ENCODE results near the gene GRID2.

The GRID2 gene

GRCh38 chr4:92678292-92678691 lies 374.5 kb downstream of the GRID2 start:
- Histone ChIP-seq H3K4me1 (ENCODE audit: control insufficient read depth, insufficient read depth, low read length) (peaks cover 3% of the 10 kb centered on the region; the same call in 1 of the 2 replicates), H3K27ac (ENCODE audit: low read depth, low read length) (no peak overlapping the region), H3K27me3 (ENCODE audit: control insufficient read depth, insufficient read depth, low read length) (no peaks in the 10 kb centered on the region), H3K9me3 (ENCODE audit: control insufficient read depth, insufficient read depth, low read length) (no peaks in the 10 kb centered on the region), H3K9ac (ENCODE audit: low read depth, low read length) (no peak overlapping the region), H3K4me3 (ENCODE audit: low read depth, low read length) (no peak overlapping the region), H3K36me3 (ENCODE audit: control insufficient read depth, insufficient read depth, low read length) (0 out of 2 replicates have a peak, but pooled peaks cover 9% of the 10 kb centered on the region)

DNA sequence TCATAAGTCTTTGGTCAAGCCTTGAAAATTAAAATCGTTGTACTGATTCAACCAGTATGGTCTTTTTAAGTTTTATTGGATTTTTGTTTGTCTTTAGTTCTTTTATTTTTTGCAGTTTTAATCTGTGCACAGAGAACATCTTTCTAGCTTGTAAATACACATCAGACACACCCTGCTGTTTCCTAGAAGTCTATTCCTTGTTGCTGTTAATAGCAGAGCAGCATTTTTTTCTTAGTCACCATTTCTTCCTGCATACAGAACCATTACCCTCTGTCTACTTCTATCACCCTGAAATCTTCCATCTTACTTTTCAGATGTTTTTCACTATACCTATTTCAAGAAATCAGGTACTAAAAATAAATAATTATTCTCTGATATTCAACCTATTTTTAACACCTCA lies 375.4 kb downstream of the GRID2 start:
- Histone ChIP-seq H3K4me3 (ENCODE audit: low read depth, low read length) (no peak overlapping the region), H3K4me1 (ENCODE audit: control insufficient read depth, insufficient read depth, low read length) (peaks cover 3% of the 10 kb centered on the region; the same call in 1 of the 2 replicates), H3K27me3 (ENCODE audit: control insufficient read depth, insufficient read depth, low read length) (no peaks in the 10 kb centered on the region), H3K36me3 (ENCODE audit: control insufficient read depth, insufficient read depth, low read length) (0 out of 2 replicates have a peak, but pooled peaks cover 7% of the 10 kb centered on the region), H3K27ac (ENCODE audit: low read depth, low read length) (no peak overlapping the region), H3K9me3 (ENCODE audit: control insufficient read depth, insufficient read depth, low read length) (no peaks in the 10 kb centered on the region), H3K9ac (ENCODE audit: low read depth, low read length) (no peak overlapping the region)

DNA sequence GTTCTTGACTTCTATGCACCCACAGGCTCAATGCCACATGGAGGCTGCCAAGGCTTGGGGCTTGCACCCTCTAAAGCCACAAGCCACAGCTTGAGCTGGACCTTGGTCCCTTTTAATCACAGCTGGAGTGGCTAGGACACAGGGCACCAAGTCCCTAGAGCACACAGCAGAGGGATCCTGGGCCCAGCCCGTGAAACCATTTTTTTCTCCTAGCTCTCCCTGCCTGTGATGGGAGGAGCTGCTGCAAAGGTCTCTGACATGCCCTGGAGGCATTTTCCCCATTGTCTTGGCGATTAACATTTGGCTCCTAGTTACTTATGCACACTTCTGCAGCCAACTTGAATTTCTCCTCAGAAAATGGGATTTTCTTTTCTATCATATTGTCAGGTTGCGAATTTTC lies 410.9 kb downstream of the GRID2 start:
- Histone ChIP-seq H3K4me1 (ENCODE audit: control insufficient read depth, insufficient read depth, low read length) (no peaks in the 10 kb centered on the region), H3K9ac (ENCODE audit: low read depth, low read length) (no peak overlapping the region), H3K9me3 (ENCODE audit: control insufficient read depth, insufficient read depth, low read length) (no peaks in the 10 kb centered on the region)

DNA sequence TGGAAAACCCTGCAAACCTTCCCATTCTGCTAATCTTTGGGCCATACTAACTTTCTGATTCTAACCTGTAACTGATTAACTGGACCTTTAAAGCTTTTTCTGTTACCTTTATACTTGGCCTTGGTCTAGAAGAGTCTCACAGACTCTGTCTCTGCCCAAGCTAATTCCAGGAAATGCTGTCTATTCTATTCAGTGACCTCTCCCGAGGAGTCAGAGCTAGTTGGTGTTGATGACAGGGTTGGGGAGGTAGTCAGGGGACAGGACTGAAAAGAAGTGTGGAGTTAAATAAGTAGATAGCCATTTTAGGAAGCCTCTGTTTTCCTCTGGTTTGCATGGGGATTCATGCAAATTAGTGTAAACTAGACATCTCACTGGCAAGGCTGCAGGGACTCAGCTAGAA lies 429.5 kb downstream of the GRID2 start:
- Histone ChIP-seq H3K27me3 (ENCODE audit: control insufficient read depth, insufficient read depth, low read length) (no peaks in the 10 kb centered on the region), H3K4me3 (ENCODE audit: low read depth, low read length) (no peak overlapping the region), H3K9ac (ENCODE audit: low read depth, low read length) (no peak overlapping the region), H3K27ac (ENCODE audit: low read depth, low read length) (no peak overlapping the region), H3K4me1 (ENCODE audit: control insufficient read depth, insufficient read depth, low read length) (no peaks in the 10 kb centered on the region; the same call in 1 of the 2 replicates), H3K9me3 (ENCODE audit: control insufficient read depth, insufficient read depth, low read length) (no peaks in the 10 kb centered on the region), H3K36me3 (ENCODE audit: control insufficient read depth, insufficient read depth, low read length) (peaks cover 4% of the 10 kb centered on the region; the same call in 1 of the 2 replicates)

More for the DNA sequence above, 410.9 kb downstream of the GRID2 start:
- no peak overlapping the region for H3K4me3 ChIP-seq (ENCODE audit: low read depth, low read length)
- H3K27ac ChIP-seq (ENCODE audit: low read depth, low read length) = no peak overlapping the region
- no peaks in the 10 kb centered on the region for H3K36me3 ChIP-seq (ENCODE audit: control insufficient read depth, insufficient read depth, low read length)
- H3K27me3 ChIP-seq (ENCODE audit: control insufficient read depth, insufficient read depth, low read length) = no peaks in the 10 kb centered on the region

DNA sequence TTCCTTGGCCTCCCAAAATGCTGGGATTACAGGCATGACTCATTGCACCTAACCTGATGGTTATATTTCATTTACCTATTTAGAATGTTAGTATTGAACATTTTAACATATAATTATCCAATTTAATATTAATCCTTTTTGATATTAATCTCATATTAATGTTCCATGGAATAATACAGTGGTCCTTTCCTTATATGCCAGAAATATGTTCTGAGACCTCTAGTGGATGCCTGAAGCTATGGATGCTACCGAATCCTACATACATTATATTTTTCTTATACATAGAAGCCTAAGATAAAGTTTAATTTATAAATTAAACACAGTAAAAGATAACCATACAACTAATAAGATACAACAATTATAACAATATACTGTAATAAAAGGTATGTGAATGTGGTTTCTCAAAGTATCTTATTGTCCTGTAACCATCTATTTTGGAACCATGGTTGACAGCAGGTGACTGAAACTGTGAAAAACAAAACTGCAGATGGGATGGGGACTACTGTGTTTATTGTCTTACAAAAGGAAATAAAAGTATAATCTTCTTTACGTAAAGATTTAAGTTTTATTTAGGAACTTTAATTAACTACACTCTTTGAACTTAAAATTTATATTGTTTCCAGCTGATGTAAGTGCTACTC lies 431.4 kb downstream of the GRID2 start:
- Histone ChIP-seq H3K9ac (ENCODE audit: low read depth, low read length) (no peak overlapping the region), H3K36me3 (ENCODE audit: control insufficient read depth, insufficient read depth, low read length) (peaks cover 9% of the 10 kb centered on the region), H3K27me3 (ENCODE audit: control insufficient read depth, insufficient read depth, low read length) (no peaks in the 10 kb centered on the region), H3K4me1 (ENCODE audit: control insufficient read depth, insufficient read depth, low read length) (no peaks in the 10 kb centered on the region; the same call in 1 of the 2 replicates), H3K27ac (ENCODE audit: low read depth, low read length) (no peak overlapping the region), H3K9me3 (ENCODE audit: control insufficient read depth, insufficient read depth, low read length) (no peaks in the 10 kb centered on the region), H3K4me3 (ENCODE audit: low read depth, low read length) (no peak overlapping the region)

GRCh38 chr4:92760433-92760832 lies 456.7 kb downstream of the GRID2 start:
- no peak overlapping the region for H3K27ac ChIP-seq (ENCODE audit: low read depth, low read length)
- H3K4me3 ChIP-seq (ENCODE audit: low read depth, low read length) = no peak overlapping the region
- no peaks in the 10 kb centered on the region for H3K9me3 ChIP-seq (ENCODE audit: control insufficient read depth, insufficient read depth, low read length)

GRCh38 chr4:92776080-92776479 lies 472.3 kb downstream of the GRID2 start:
- H3K36me3 ChIP-seq (ENCODE audit: control insufficient read depth, insufficient read depth, low read length) = no peaks in the 10 kb centered on the region
- H3K27me3 ChIP-seq (ENCODE audit: control insufficient read depth, insufficient read depth, low read length) = no peaks in the 10 kb centered on the region
- H3K9ac ChIP-seq (ENCODE audit: low read depth, low read length) = no peak overlapping the region
- H3K27ac ChIP-seq (ENCODE audit: low read depth, low read length) = no peak overlapping the region
- no peaks in the 10 kb centered on the region for H3K9me3 ChIP-seq (ENCODE audit: control insufficient read depth, insufficient read depth, low read length)
- H3K4me1 ChIP-seq (ENCODE audit: control insufficient read depth, insufficient read depth, low read length) = no peaks in the 10 kb centered on the region
- no peak overlapping the region for H3K4me3 ChIP-seq (ENCODE audit: low read depth, low read length)

More at GRCh38 chr4:92760433-92760832, 456.7 kb downstream of the GRID2 start:
- peaks cover 3% of the 10 kb centered on the region; the same call in 1 of the 2 replicates for H3K4me1 ChIP-seq (ENCODE audit: control insufficient read depth, insufficient read depth, low read length)
- no peak overlapping the region for H3K9ac ChIP-seq (ENCODE audit: low read depth, low read length)
- H3K36me3 ChIP-seq (ENCODE audit: control insufficient read depth, insufficient read depth, low read length) = peaks cover 17% of the 10 kb centered on the region
- no peaks in the 10 kb centered on the region for H3K27me3 ChIP-seq (ENCODE audit: control insufficient read depth, insufficient read depth, low read length)

DNA sequence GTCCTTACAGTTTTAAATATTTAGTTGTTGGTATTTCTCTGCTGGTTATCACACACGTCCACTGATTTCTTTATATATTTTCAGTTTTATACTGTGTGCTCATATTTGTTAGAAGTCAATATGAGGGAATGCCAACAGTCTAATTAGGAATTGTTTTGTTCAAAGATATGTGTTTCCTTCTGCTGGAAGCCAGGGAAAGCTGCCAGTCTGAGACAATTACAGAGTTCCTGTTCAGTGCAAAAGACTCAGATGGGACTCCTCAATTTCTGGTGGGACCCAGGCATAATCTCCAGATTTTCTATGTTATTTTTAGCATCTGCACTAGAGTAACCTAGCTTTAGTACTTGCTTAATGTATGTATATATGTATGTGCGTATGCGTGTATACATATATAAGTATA lies 486.0 kb downstream of the GRID2 start:
- Histone ChIP-seq H3K27me3 (ENCODE audit: control insufficient read depth, insufficient read depth, low read length) (no peaks in the 10 kb centered on the region), H3K4me1 (ENCODE audit: control insufficient read depth, insufficient read depth, low read length) (no peaks in the 10 kb centered on the region), H3K4me3 (ENCODE audit: low read depth, low read length) (no peak overlapping the region), H3K36me3 (ENCODE audit: control insufficient read depth, insufficient read depth, low read length) (peaks cover 17% of the 10 kb centered on the region), H3K9me3 (ENCODE audit: control insufficient read depth, insufficient read depth, low read length) (no peaks in the 10 kb centered on the region), H3K9ac (ENCODE audit: low read depth, low read length) (no peak overlapping the region), H3K27ac (ENCODE audit: low read depth, low read length) (no peak overlapping the region)

DNA sequence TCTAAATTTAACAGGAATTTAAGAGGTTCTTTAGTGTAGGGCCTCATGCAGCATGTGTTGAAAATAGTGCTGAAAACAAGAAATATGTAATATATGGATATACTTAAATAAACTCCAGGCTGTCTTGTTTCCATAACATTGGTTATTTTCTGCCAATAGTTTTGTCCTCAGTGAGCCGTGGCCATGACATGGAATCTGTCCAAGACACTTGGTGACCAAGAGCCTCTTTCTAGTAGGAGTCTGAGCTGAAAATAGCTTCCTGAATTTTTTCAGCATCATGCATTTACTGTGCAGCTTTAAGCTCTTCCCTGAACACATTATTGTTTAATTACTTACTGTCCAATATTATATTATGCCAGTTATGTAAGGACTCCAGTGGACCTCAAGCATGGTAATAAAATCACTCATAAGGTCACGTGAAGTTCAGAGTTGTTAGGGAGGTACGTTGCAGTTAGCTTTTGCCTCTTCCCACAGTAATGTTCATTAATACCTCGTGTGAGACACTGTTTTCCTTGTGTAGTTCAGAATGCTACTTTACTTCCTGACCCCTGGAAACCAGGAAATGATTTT lies 488.2 kb downstream of the GRID2 start:
- H3K36me3 ChIP-seq (ENCODE audit: control insufficient read depth, insufficient read depth, low read length) = peaks cover 17% of the 10 kb centered on the region
- H3K4me1 ChIP-seq (ENCODE audit: control insufficient read depth, insufficient read depth, low read length) = no peaks in the 10 kb centered on the region
- no peak overlapping the region for H3K4me3 ChIP-seq (ENCODE audit: low read depth, low read length)
- H3K9ac ChIP-seq (ENCODE audit: low read depth, low read length) = no peak overlapping the region
- no peak overlapping the region for H3K27ac ChIP-seq (ENCODE audit: low read depth, low read length)
- no peaks in the 10 kb centered on the region for H3K27me3 ChIP-seq (ENCODE audit: control insufficient read depth, insufficient read depth, low read length)
- no peaks in the 10 kb centered on the region for H3K9me3 ChIP-seq (ENCODE audit: control insufficient read depth, insufficient read depth, low read length)

DNA sequence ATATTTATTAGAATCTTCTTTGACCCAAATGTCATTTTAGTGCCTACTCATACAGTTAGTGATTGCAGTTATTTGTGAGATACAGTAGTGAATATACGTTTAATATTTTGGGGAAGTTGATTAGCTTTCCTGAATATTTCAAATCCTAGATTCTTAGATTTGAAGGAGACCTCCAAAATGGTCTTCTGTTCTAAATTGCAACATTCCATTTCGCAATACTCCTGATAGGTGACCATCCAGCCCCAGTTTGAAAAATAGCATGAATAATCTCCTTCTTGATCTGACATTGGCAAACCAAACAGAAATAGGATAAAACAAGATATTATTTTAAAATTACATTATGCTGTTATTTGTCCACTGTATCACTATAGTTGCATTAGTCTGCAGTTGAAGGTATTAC lies 505.6 kb downstream of the GRID2 start:
- Histone ChIP-seq H3K4me1 (ENCODE audit: control insufficient read depth, insufficient read depth, low read length) (no peaks in the 10 kb centered on the region), H3K9ac (ENCODE audit: low read depth, low read length) (no peak overlapping the region), H3K27ac (ENCODE audit: low read depth, low read length) (no peak overlapping the region), H3K27me3 (ENCODE audit: control insufficient read depth, insufficient read depth, low read length) (no peaks in the 10 kb centered on the region), H3K4me3 (ENCODE audit: low read depth, low read length) (no peak overlapping the region), H3K36me3 (ENCODE audit: control insufficient read depth, insufficient read depth, low read length) (no peaks in the 10 kb centered on the region), H3K9me3 (ENCODE audit: control insufficient read depth, insufficient read depth, low read length) (no peaks in the 10 kb centered on the region)

- Histone ChIP-seq H3K27ac (ENCODE audit: low read depth, low read length) (no peak overlapping the region), H3K27me3 (ENCODE audit: control insufficient read depth, insufficient read depth, low read length) (no peaks in the 10 kb centered on the region), H3K36me3 (ENCODE audit: control insufficient read depth, insufficient read depth, low read length) (no peaks in the 10 kb centered on the region), H3K4me3 (ENCODE audit: low read depth, low read length) (no peak overlapping the region), H3K4me1 (ENCODE audit: control insufficient read depth, insufficient read depth, low read length) (no peaks in the 10 kb centered on the region), H3K9ac (ENCODE audit: low read depth, low read length) (no peak overlapping the region), H3K9me3 (ENCODE audit: control insufficient read depth, insufficient read depth, low read length) (no peaks in the 10 kb centered on the region)
Measured at GRCh38 chr4:92812652-92813051, 508.9 kb downstream of the GRID2 start.
